Tongue (tissue), 2 donors: ENCODE results near the gene PTPRQ. TPM values are rescaled to one million over a fixed set of nuclear protein-coding genes. Genes with fewer than 3 reads are reported as not detected.

Source experiments
- DNase-seq: peaks from one replicate; pipeline ENCODE4 v3.0.0-alpha.2; 2015
- total RNA-seq: library from RNA; depleted of rRNA; stranded (reverse); fragments of >200 nt; gene quantifications from one replicate; pipeline ENCODE4 v1.2.3, GENCODE V29; 2014

The PTPRQ gene
- total RNA-seq, 1 donor from 2014 or later = 0.21 TPM

DNA sequence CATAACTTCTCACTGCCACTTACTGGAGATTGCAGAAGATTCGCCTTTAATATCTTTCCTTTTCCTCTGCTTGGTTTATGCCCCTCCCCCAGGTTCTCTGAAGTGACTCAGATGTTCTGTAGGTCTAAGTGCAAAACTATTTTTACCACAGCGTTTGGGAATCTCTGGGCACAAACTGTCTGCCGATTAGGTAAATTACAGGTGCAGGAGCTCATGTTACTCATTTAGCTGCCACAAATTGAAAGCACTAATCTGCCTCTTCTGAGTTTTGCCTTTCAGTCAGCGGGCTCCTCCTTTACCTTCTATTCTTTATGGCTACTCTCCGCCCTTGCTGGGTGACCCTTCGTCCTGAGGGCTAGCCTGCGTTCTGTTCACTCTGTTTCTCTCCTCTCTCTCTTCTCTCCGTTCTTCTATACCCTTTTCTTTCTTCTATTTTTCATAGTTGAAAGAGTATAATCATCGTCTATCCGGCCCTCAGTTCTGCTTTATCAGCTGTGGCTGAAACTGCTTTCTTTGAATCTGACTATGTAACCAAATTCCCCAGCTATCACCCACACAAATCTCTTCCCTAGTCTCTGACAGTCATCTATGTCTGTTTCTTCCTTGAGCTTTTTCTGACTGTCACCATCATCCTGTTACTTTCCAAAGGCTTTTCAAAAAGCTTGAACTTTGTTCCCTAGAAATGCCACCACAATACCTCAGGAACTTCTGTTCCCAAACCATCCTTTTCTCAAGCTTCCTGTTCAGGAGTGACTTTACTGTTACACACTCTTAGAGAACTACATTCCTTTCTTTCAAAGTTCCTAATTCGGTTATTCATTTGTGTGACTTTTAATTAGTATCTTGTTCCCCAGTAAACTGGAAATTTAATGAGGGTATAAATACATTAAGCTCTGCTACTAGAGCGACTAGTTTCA is 259.1 kb downstream of the PTPRQ start:
- peak; percentile 75 for DNase-seq

DNA sequence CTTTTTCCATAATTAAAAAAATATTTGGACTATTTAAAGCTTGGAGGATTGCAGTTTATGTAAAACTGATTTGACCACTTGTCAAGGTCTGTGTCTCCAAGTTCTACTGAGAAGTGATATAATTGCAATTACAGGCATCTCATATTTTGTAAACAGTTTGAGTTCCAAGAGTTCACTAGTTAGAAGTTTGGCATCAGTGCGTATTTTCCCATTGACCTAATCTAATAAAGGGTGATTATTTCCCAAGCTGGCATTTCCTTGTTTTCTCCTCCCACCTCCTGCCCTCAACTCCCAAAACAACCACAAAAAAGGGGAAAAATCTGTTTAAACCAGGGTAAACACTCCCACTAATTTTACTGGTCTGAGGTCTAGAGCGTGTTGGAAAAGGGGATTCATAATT is 260.4 kb downstream of the PTPRQ start:
- peak; percentile 78 for DNase-seq

DNA sequence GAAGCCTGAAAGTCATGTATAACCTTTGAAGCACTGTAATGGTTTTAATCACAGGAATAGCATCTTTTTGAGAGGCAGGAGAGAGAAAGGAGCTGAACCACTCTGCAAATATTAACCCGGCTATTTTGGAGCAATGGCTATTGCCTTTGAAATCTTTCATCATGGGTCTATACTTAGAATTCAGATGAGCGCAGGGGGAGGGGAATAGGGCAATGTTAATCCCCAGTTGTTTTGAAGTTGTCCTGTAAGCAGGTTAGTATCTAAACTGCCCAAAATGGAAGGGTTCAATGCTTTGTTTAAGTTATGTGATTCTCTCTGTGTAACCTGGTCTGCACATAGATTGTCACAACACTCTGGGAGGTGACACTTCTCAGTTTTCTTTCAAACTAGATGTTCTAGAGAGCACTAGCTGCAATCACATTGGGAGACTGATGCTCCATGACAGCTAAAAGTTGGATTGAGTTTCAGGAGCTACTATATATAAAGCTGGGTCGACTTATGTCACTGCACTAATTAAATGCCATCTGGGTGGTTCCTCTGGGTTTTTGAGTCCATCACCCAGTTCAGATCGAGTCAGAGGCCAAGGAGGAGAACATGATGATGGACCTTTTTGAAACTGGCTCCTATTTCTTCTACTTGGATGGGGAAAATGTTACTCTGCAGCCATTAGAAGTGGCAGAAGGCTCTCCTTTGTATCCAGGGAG is 263.2 kb downstream of the PTPRQ start, which contains the start of gene MYF6:
MYF6 (plus strand) TSS at position 509 of the 704 bp plus-strand sequence; CDS start at position 595, 86 bp downstream.
- DNase-seq = peak; percentile 72

DNA sequence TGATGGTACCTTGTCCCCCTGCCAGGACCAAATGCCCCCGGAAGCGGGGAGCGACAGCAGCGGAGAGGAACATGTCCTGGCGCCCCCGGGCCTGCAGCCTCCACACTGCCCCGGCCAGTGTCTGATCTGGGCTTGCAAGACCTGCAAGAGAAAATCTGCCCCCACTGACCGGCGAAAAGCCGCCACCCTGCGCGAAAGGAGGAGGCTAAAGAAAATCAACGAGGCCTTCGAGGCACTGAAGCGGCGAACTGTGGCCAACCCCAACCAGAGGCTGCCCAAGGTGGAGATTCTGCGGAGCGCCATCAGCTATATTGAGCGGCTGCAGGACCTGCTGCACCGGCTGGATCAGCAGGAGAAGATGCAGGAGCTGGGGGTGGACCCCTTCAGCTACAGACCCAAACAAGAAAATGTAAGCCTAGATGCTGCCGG is 263.8 kb downstream of the PTPRQ start:
- no peak for DNase-seq

DNA sequence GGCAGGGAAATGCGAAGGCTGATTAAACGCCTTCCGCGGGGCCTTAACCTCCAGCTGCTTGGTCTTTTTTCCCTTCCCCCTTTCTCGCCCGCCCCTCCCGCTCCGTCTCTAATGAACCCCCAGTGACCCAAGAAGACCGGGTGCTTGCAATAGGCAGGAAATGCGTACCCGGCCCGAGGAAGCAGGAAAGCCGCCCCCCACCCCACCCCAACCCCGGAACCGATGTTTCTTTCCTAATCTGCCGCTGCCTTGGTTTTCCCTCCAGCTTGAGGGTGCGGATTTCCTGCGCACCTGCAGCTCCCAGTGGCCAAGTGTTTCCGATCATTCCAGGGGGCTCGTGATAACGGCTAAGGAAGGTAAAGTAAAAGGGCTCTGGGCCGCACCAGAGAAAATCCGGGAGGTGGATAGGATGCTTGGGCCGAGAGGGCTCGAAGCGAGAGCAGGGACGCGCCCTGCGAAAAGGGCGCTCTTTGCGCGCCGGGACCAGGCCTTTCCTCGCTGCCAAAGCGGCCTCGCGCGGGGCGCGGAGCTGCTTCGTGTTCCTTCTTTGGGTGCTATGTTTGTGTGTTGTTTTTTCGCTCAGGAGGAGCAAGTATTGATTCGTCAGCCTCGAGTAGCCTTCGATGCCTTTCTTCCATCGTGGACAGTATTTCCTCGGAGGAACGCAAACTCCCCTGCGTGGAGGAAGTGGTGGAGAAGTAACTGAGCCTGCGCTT is 264.4 kb downstream of the PTPRQ start:
- peak; percentile 88 for DNase-seq

- no peak for DNase-seq
These were observed 264.9 kb downstream of the PTPRQ start for GRCh38 chr12:80708975-80709328.

- peak; percentile 88 for DNase-seq
These were observed 266.0 kb downstream of the PTPRQ start for GRCh38 chr12:80709811-80710726.

DNA sequence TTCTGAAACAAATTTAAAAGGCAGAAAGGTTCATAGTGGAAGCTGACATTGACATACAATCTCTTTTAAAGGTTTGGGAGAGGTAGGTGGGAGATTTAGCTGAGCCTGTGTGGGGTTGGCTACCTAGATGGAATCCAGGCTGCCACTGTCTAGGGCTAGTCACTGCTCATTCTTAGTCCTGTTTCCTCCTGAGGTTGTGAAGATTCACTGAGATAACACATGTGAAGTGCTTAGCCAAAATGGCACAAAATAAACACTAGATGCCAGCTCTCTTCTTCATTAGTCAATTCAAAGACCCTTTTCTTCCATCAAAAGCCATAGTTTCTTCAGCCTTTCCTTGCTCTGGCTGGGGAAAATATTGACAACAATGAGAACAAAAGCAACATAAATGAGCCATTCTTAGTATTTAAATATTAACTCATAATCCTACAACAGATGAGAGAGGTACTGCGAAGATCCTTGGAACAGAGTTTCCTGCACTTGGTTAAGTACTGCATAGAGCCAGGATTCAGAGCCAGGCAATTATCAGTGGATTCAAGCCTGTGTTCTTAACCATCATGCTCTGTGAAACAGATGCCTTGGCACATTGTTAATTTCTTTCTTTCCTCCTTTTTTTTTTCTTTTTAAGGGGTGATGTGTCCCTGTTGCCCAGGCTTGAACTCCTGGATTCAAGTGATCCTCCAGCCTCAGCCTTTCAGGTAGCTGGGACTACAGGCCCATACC is 266.9 kb downstream of the PTPRQ start:
- peak; percentile 61 for DNase-seq

- DNase-seq = no peak
These were observed 267.8 kb downstream of the PTPRQ start for GRCh38 chr12:80711866-80712265.

DNA sequence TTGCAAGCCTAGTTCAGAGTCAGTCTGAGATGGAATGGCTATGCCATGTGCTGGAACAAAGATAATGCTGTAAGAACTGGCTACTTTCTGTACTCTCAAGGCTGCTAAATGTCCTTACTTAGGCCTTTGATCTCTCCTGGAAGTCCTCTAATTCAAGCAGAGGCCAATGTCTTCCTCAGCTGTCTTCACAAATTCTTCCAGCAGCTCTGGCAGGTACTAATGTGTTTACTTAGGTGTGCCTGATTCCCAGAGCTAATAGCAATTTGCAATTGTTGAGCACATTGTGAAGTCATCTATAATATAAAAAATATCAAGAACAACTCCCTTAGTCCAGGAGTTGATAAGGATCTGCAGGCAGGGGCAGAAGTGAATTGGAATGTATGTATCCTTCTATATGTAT is 268.8 kb downstream of the PTPRQ start:
- DNase-seq = no peak

GRCh38 chr12:80713419-80713818 is 269.4 kb downstream of the PTPRQ start:
- DNase-seq = no peak

- DNase-seq = peak; percentile 72
These were observed 270.0 kb downstream of the PTPRQ start for GRCh38 chr12:80714055-80714454.

GRCh38 chr12:80714846-80715245 is 270.8 kb downstream of the PTPRQ start:
- DNase-seq = no peak

DNA sequence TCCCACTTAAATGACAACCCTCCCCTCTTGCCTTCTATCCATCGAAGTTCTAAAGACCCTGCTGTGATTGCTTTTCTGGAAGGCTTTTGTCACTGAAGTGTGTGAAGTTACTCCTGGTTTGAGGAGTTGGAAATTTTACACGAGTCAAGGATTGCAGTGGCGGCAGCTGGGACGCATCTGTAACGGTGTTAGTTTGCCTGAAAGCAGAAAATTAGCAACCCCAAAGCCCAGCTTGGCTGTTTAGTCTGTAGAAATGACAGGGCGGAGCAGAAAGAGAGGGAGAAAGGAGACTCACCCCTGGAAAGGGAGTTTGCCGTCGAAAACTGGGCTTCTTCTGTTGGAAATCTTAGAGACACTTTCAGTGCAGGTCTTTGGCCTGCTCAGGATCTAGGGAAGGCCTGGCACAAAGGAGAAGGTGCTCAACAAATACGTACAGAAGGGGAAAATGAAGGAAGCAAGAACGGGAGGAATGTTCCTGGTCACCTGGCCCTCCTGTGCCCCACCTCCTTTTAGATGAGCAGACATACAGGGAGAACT is 271.7 kb downstream of the PTPRQ start:
- DNase-seq = peak; percentile 92

DNA sequence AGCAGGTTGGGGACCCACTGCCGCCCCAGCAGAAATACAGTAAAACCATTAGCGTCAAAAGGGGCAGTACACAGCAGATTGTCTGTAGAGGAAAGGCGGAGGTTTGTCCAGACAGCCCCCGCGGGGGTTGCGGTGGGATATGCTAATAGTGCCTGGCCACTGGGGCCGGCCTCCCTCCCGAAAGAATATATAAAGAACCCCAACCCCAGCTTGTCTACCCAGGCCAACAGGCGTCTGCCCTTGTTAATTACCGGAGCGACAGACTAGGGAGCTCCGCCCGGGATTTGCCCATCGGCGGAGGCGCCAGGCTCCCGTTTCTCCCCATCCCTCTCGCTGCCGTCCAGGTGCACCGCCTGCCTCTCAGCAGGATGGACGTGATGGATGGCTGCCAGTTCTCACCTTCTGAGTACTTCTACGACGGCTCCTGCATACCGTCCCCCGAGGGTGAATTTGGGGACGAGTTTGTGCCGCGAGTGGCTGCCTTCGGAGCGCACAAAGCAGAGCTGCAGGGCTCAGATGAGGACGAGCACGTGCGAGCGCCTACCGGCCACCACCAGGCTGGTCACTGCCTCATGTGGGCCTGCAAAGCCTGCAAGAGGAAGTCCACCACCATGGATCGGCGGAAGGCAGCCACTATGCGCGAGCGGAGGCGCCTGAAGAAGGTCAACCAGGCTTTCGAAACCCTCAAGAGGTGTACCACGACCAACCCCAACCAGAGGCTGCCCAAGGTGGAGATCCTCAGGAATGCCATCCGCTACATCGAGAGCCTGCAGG is 272.8 kb downstream of the PTPRQ start, which contains the start of gene MYF5:
MYF5 (plus strand) TSS at position 217 of the 774 bp plus-strand sequence; CDS start at position 369, 152 bp downstream.
- DNase-seq = peak; percentile 90

GRCh38 chr12:80717856-80718255 is 273.8 kb downstream of the PTPRQ start:
- peak; percentile 87 for DNase-seq

- no peak for DNase-seq
These were observed 276.5 kb downstream of the PTPRQ start for GRCh38 chr12:80720516-80720915.

- DNase-seq = no peak
These were observed 277.3 kb downstream of the PTPRQ start for GRCh38 chr12:80721326-80721725.
